Stimulated activated CD4-positive, alpha-beta T cell treated with anti-CD3 and anti-CD28 coated beads, TNF-alpha, amount 100 ng/mL, for 48 hours (primary cell): ENCODE data around the gene CYP1A2.
"Not testable (repeated sequence)": the region's sequence is repeated elsewhere in the genome, so short reads cannot be mapped to it uniquely, and the experiment has no call there.

ENCODE experiments used
- DNase-seq, 3 donors: peaks; one replicate each; pipeline ENCODE4 v3.0.0-alpha.2; 2020; ENCODE audit warnings: low read depth in 3 of 3

CYP1A2 gene

DNA sequence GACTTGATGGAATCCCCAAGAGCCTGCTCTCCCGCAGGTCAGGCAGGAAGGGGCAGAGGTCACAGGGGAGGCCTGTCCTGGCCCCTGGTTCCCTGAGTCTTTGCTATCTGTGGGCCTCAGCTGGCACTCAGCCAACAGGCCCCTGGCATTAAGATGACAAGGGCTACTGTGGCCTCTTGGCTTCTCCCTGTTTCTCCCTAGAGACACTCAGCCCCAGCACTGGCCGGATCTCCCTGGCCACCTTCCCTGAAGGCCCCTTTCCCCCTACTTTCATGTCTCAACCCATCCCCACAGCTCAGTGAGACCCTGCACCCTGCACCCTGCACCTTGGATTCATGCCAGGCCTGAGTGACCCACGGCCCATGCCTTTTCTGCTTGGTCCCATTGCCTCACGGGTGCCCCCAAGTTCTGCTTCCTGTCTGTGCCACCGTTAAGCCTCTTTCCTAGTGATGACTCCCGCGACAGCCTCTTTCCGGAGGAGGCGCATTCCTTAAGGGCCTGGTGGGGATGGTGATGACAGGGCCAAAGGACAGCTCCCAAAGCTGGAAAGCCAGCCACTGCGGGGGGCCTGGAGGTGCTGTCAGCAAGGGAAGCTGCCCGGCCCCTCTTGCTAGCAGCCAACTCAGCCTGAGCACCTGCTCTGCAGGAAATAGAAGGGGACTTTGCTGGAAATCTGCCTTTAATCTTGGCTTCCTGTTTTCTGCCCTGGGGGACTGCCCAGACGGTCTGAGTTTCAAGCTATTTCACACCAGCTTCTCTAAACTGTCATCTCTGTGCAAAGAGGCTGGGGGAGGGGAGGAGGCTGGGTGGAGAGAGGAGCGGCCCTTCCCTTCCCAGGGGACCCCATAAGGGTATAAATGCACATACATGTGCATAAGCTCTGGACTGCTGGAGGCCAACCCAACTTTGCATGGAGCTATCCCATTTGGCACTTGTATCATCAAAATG is 28.4 kb downstream of the CYP1A2 start:
- DNase-seq: no peak

DNA sequence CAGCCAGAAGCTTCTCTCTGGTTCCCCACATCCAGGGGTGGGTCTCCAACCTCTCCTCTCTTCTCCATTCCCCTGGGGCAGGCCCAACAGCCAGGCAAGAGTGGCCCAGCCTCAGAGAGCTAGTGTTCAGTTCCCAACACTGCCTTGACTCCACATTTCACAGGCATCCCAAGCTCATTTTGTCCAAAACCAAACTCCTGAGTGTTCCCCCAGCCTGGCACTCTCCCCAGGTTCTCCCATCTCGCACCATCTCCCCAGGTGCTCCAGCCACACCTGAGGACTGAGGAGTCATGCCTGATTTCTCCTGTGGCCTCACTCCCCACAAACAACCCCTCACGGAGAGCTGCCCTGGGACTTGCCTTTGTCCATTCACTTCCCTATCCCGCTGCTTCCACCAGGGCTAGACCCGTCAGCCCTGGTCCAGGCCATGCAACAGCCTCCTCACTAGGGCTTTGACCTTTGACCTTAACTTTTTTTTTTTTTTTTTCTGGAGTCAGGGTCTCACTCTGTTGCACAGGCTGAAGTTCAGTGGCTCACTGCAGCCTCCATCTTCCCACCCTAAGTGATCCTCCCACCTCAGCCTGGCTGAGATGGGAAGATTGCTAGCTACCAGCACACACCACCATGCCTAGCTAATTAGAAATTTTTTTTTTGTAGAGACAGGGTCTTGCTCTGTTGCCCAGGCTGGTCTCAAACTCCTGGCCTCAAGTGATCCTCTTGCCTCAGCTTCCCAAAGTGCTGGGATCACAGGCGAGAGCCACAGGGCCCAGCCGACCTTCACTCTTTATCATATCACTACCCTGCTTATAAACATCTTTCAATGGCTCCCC is 29.3 kb downstream of the CYP1A2 start:
- DNase-seq: no peak

DNA sequence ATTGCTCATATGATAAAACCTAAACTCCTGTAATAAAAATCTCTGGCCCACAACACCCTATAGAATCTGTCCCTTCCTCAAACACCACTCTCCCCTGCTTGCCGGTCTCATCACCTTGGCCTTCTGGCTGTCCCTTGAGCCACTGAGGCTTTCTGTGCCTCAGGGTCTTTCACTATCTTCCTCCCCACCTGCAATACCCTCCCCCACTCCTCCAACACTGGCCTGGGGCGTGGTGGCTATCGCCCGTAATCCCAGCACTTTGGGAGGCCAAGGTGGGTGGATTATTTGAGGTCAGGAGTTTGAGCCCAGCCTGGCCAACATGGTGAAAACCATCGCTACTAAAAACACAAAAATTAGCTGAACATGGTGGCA is 29.9 kb downstream of the CYP1A2 start:
- DNase-seq: no peak

DNA sequence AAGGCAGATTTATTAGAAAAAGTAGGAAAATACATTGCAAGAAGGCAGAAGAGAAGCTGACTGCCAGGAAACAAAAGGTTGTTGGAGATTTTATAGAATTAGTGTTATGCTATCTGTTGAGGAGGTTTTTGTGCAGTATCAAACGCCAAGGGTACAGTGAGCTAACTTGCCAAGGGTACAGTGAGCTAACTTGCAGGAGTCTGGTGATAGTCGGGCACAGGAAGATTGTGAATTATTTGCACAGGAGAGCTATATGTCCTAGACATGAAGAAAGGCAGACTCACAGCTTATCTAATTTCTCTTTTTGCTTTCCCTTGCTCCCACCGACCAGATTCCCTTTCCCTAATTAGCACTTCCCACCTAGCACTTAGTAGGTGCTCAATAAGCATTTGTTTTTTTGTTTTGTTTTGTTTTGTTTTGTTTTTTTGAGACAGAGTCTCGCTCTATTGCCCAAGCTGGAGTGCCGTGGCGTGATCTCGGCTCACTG is 30.6 kb downstream of the CYP1A2 start:
- no peak for DNase-seq

DNA sequence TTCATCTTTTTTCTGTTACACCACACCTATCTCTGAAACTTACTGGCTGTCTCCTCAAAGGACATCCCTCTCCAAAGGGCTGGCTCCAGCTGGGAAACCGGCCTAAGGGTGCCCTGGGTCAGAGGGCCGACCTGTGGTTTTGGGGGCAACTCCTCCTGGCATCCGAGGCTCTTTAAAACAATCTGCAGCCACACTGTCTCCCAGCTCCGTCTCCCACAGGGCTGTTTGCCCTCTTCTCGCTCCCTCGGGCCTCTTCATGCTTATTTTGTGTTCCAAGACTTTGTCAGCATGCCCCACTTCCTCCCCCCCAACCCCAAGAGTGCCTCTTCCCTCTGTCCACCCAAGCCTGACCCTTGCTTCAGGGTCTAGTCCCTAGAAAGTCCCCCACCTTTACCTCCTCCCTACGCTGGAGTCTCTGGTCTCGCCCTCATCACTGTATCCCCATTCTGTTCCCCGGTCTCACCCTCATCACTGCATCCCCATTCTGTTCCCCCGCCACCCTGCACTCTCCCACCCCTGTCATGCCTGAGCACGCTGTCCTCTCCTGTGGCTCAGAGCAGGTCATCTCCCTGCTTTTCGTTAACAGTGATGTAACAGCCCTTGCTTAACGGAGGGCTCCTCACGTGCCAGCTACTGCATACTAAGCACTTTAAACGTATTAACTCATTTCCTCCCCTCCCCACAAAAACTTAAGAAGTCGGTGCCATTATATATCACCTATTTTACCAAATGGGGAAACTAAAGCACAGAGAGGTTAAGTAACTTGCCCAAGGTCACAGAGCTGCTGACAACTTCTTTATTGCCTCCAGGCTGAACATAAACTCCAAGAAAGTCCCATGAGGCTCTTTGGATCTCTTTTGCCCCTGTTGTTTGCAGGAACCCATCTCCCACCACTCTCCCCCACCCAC is 32.1 kb downstream of the CYP1A2 start:
- no peak for DNase-seq

DNA sequence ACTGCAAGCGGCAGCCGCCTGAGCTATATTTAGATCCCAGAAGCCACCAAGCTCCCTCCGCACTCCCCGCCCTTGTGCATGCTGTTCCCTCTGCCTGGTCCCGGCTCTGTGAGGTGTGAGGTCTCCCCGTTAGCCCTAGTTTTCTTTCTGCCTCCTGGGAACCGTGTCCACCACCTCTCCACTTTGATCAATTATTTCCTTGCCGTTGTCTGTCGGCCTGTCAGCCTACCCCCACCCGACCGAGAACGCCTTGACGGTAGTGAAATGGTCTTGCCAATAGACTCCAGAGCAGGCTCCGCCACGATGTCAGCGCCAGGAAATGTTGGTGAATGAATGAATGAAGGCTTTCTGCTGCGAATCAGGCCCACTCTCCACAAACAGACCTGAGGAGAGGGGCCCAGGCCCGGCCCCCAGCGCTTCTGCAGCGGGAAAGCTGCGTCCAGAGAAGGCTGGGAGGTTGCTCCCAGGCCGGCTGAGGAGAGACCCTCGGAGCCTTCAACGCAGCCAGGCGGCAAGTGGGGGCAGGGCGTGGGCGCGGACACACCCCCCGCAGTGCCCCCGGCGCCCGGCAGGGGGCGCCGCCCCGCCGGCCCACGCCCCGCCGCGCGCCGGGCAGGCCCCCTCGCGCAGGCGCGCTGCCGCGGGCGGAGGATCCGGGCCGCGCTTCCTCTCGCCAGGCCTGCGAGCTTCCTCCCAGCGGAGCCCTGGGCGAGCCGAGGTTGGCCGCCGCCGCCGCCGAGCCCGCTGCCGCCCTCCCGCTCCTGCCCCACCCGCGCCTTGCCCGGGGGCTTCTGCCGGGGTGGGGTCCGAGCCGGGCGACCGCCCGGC is 33.0 kb downstream of the CYP1A2 start, which contains the start of gene CSK:
TSS of gene CSK (plus strand) at position 650 of the 828 bp plus-strand sequence. CDS start 16,218 bp downstream, outside the sequence.
- DNase-seq: peak in 2 of 3 donors; percentile 52 to 59

DNA sequence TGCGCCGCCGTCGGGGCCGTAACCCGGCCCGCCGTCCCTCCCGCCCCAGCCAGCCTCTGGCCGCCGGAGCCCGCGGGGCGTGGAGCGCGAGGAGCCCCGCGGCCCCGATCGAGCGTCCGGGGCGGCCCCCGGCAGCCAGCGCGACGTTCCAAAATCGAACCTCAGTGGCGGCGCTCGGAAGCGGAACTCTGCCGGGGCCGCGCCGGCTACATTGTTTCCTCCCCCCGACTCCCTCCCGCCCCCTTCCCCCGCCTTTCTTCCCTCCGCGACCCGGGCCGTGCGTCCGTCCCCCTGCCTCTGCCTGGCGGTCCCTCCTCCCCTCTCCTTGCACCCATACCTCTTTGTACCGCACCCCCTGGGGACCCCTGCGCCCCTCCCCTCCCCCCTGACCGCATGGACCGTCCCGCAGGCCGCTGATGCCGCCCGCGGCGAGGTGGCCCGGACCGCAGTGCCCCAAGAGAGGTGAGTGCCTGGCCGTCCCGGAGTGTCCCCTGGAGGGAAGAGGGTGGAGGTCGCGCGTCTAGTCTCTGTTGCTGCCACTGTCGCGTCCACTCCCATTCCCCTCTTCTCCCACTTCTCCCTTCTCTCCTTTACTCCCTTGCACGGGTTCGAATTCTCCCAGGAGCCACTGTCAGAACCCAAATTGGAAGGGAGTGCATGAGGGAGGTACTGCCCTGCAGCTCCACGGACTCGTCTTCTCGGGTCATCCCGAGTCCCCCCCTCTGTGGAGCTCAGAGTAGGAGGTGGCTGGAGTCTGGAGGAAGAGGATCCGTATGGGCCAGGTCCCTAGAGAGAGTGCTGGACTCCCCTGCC is 33.8 kb downstream of the CYP1A2 start:
- DNase-seq: no peak

DNA sequence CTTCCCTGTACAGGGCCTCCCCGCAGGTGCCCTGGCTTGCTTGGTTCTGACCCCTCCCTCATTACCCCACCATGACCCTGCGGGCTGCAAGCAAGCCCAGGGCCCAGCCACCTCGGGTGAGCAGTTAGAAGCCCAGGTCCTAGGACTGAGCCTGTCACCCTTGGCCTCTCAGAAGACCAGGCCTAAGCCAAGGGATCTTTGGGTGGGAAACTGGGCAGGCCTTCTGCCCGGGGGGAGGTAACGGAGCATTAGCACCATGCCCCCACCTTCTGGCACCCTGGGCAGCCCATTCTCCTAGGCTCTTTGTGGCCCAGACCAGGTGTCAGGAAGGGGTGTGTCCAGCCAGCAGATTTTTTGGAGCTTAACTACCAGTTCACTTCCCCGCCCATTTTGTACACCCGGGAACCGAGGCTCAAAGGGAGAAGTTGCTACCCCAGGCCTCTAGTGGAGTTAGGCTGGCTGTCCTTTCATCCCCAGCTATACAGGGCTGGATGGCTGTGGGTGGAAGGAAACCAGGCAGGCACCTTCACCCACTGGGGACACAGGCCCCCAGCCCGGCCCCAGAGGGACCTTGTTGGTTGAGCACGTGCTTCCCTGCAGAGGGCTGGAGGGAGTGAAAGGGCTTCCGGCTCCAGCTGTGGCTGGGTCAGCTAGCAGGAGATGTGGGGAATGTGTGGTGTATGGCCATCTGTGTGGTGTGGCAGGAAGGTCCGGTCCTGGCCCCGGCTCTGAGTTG is 34.6 kb downstream of the CYP1A2 start:
- DNase-seq: no peak

DNA sequence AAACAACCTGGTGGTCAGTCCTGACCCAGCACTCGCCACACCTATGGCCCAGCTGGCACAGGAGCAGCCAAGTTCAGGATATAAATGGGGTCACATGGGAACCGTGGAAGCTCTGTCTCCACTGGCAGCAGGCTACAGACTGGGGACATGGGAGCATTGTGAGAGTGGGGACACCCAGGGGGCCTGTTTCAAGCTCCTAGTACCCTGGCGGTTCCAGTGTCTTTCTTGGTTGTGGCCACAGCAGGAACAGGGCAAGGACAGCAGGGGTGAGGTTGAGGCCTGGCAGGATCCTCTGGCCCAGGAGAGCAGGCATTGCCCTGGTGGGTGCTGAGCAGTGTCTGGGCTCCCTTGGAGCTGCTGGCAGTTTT is 35.1 kb downstream of the CYP1A2 start:
- DNase-seq: no peak

DNA sequence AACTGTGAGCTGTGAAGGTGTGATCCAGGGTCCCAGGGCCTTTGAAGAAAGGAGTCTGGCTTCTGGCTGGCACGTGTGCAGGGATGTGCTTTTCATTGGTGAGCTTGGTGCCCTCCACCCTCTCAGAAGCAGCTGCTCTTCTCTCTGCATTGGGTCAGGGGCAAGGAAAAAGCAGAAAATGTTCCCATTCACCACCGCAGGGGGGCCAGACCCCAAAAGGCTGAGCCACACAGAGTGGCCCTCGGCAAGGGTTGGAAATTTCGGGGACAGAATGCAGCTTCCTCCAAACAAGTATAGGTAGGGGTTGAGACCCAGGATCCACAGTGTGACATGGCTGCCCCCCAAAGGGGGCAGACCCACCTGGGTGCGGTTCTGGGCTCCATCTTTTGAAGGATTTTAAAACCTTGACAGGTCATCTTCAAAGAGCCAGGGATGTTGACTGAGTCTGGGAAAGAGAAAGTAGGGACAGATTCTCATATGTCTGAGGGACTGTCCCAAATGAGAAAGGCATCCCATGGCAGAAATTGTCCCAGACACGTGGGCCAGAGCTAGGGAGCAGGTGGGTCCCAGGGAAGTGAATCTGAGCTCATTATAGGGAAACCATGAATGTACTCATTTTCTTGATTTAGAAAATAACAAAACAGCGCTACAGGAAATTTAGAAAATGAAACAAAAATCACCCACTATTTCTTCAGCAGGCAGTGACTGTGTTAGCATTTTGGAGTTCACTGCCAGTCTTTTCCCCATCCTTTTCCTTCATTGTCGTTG is 36.0 kb downstream of the CYP1A2 start:
- no peak for DNase-seq

DNA sequence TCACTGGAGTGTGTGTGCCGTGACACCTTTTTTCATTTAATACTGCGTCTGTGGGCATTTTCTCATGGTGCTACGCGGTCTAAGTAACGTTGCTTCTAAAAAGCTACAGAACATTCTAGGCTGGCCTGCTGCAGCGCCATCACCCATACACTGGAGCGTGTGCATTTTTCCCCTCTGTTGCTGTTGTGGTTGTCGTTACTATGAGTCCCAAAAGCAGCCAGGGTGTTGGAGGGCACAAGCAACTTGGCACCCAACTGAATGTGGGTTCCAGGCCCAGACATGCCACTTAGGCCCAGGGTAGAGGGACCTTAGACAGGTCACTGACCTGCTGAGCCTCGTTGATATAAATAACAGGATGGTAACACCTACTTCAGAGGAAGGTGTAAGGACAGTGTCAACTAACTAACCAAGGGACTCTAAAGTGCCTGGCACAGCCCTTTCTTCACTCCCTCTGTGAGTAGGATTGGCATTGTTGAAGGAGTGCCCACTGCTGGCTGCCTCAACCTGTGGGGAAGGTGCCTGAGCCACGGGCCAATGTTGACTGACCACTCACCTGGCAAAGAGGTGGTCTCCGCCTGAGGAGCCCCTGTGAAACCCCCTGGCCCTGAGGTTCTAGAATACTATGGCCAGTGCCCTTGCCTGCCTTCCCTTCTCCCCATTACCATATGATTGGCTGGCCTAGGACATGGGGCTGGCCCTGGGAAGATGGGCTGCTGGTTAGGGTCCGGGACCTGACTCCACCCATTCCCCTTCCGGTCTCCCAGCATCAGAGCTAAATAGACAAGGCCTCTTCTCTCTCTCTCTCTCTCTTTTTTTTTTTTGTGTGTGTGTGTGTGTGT is 36.8 kb downstream of the CYP1A2 start:
- DNase-seq: no peak

DNA sequence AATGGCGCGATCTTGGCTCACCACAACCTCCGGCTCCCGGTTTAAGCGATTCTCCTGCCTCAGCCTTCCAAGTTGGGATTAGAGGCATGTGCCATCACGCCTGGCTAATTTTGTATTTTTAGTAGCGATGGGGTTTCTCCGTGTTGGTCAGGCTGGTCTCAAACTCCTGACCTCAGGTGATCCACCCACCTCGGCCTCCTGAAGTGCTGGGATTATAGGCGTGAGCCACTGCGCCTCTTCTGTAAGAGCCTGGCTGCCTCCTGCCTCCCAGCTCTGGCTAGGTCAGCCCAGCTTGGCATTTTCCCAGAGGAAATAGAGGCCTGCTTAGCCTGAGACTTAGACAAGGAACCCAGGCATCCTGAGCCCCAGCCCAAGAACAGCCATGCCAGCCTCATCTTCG is 37.4 kb downstream of the CYP1A2 start:
- not testable (repeated sequence) for DNase-seq

DNA sequence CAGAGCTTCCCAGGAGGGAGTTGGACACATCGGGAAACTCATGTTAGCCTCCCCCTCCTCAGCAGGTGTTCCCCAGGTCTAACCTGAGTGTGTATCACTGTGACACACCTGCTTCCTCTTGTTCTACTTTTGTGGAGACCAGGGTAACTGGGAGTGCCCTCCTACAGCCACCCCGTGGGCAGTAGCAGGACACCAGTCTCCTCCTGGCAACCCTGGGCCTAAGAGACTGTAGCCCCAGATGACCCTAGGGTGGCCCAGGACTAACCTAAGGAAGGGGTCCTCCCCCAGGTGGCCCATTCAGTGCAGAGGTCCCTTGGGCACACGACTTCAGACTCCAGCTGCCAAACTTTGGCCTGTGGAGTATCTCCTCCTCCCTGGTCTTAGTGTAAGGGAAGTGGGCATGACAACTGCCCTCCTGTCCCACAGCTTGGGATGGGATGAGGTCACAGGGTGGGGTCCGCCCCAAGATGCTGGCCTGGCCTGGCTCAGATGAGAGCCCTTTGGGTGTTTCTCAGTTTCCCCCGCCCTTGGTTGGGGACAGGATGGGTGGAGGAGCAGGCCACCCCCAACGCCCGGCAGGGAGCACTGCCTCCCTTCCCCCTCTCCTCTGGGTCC is 38.0 kb downstream of the CYP1A2 start:
- DNase-seq: no peak

DNA sequence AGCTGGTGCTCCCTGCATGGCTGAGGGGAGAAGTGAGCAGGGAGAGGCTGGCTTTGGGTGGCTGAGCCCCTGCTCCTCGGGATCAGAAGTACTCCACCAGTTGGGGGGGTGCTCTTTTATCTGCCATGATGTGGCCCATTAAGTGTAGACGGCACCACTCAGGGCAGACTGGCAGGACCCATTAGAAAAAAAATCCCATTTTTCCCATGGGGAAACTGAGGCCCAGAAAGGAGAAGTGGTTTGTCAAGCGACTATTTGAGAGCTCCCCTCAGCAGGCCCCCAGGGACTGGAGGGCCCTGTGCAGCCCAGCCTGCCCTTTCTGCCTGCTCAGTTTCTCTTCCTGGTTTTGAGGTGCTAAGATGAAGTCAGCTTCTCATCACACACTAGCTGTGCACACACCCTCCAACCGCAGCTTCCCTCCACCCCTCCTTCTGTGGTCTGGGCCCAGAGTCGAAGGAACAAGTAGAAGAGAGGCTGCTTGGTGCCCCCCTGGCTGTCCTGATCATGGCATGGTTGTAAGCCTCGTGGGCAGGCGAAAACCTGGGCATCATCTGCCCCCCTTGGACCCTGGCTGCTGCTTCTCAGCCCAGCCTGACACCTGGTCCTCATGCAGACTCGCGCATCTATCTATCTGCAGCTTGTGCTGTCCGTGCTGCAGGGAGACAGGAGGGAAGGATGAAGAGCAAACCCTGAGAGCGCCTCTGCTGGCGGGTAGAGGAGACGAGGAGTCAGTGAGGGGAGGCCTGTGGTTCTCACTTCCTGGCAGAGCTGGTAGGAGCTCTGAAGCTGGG is 38.8 kb downstream of the CYP1A2 start:
- peak; percentile 84 to 93 (median 91) for DNase-seq

DNA sequence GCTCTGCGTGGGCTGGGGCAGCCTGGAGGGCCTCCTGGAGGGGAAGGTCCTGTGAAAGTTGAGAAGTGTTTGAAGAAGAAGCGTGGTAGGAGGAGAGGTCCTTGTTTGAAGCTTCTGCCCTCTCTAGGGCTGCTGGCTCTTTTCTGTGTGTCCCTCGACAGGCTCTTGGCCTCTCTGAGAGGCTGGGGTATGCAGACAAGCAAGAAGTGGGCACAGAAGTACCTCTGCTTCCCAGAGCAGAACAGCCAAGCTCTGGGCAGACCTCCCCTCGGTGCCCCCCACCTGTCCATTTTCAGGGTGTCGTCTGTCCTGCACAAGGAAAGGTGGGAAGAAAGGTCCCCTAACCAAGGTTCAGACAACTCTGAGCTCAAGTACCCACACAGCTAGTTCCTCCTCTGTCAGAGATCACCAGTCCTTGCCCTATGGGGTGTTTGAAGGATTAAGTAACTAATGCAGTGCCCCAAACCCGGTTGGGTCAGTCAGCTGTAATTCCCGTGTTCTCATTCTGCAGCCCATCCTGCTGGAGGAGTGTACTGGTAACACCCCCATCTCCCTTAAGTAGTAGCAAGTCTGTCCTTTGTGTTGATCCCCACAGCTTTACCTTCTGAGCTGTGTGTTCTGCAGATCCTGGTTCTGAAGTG is 39.5 kb downstream of the CYP1A2 start:
- DNase-seq: no peak
